Fibroblast of skin of left quadriceps (primary cell): ENCODE results near the gene SYNM.
"Not testable (repeated sequence)": the region's sequence is repeated elsewhere in the genome, so short reads cannot be mapped to it uniquely, and the experiment has no call there.

Experiments used
- DNase-seq, 2 experiments: peaks; one replicate each; pipeline ENCODE4 v3.0.0-alpha.2; 2013; ENCODE audit warnings: low read depth in 2 of 2

Gene SYNM

GRCh38 chr15:99105514-99106341 lies 848 bp downstream of the SYNM start:
- peak; percentile 26 to 38 for DNase-seq

- no peak for DNase-seq
These were observed 1.7 kb downstream of the SYNM start for GRCh38 chr15:99106417-99107220.

DNA sequence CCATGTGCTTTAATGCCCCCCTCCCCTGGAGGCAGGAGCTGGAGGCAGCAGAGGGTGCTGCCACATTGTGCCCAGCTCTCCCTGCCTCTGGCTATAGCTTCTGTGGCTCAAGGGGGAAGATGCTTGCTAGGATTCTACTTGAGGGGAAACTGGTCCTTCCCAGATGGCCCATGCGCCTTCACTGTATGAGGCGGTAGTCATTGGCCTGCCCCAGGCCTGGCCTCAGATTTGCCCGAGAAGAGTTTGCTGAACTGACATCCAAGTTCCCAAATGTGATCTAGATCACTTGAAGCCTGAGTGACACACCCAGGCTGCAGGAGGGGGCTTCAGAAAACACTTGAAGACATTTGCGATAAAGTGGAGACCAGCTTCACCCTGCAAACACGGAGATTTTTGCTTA lies 4.1 kb downstream of the SYNM start:
- no peak for DNase-seq

DNA sequence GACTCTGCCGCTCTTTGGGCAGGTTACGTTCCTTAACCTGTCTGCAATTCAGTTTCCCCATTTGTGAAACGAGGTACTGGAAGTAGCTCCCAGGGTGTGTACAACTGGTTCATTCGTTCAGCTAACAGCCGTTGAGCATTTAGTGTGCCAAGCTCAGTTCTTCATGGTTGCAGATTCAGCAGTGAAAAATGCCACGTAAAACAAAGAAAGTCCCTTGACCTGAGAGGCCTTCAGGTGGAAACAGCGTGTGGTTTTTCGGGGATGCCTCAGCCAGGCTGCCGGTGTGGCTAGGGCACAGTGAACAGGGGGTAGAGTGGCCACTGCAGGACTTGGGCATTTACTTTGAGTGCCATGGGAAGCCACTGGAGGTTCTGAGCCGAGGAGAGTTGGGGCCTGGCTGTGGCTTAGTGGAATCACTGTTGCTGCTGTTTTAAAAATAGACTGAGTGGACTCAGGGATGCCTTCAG lies 4.7 kb downstream of the SYNM start:
- DNase-seq: no peak

DNA sequence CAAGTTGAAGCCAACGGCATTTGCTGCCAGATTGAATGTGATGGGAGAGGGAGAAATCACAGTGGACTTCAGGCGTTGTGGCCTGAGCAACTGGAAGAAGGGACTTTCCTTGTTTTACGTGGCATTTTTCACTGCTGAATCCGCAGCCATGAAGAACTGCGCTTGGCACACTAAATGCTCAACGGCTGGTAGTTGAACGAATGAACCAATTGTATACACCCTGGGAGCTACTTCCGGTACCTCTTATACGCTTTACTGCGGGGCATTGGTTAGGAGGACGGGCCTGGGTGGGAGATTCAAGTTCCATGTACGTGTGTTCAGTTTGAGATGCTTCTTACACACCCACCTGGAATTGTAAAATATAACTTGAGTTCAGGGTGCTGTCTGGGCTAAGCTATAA lies 5.2 kb downstream of the SYNM start:
- no peak for DNase-seq

DNA sequence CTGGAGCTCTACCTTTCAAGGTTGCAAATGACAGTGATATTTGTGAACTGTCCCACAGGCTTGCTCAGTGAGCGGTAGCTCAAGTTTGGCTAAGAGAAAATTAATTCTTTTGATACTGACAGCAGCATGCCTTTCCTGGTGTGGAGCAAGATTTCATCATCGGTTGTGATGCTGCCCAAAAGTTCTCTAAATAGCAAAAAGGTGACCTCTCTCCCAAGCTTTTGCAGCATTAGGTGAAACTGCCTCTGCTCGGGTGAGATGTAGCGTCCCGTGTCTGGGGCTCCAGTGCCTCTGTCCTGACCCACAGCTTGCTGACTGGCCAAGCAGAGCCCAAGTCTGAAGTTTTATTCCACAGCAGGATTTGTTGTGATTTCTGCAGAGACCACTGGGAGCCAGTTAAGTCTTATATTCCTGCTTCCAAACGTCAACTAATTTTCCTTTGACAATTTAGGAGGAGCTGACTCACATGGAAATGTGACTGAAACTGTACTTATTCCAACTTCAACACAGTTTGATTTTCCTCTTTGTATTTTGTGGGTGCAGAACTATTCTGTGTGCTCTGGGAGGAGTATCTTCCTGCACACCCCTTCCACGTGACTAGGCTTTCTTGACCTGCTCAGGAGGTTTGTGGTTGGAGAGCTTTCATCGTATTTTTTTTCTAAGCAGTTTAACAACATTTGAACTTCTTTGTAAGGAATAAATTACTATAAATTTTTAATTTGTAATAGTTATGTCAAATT lies 5.9 kb downstream of the SYNM start:
- peak; percentile 8 to 11 for DNase-seq

DNA sequence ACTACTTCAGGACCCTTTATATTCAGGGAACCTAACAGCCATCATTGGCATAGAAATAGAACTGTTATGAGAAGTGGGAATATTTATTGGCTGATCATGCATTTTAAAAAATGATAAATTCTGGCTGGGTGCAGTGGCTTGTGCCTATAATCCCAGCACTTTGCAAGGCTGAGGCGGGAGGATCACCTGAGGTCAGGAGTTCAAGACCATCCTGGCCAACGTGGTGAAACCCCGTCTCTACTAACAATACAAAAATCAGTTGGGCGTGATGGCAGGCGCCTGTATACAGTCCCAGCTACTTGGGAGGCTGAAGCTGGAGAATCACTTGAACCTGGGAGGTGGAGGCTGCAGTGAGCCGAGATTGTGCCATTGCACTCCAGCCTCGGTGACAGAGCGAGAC lies 6.8 kb downstream of the SYNM start:
- not testable (repeated sequence) for DNase-seq

DNA sequence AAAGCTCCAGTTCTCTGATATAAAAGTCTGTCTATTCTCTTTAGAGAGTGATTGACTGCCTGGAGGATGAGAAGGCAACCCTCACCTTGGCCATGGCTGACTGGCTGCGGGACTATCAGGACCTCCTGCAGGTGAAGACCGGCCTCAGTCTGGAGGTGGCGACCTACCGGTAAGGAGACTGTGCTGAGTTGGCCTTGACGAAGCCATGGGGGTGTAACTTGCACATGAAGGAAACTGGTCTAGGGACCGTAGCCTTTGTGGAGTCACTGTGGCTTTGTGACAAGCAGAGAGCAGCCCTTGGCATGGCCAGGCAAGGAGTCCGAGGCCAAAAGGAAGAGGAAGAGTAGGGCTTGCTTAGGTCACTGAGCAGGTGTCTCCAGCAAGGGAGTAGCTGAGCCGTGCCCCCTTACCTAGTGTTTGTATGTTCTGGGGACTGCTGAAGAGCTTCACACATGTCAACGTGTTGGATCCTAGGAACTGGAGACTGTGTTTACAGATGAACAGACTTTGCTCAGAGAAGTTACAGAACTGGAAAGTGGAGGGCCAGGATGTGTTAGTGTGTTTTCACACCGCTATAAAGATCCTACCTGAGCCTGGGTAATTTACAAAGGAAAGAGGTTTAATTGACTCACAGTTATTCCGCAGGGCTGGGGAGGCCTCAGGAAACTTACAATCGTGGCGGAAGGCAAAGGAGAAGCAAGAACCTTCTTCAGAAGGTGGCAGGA lies 8.8 kb downstream of the SYNM start:
- DNase-seq: no peak

GRCh38 chr15:99114511-99115299 lies 9.8 kb downstream of the SYNM start:
- no peak for DNase-seq

GRCh38 chr15:99115300-99116215 lies 10.7 kb downstream of the SYNM start:
- no peak for DNase-seq

GRCh38 chr15:99117111-99117510 lies 12.2 kb downstream of the SYNM start:
- no peak for DNase-seq

GRCh38 chr15:99117563-99118257 lies 12.8 kb downstream of the SYNM start:
- no peak for DNase-seq

- DNase-seq: no peak
These were observed 13.4 kb downstream of the SYNM start for GRCh38 chr15:99118258-99118632.

GRCh38 chr15:99118801-99119546 lies 14.1 kb downstream of the SYNM start:
- no peak for DNase-seq

DNA sequence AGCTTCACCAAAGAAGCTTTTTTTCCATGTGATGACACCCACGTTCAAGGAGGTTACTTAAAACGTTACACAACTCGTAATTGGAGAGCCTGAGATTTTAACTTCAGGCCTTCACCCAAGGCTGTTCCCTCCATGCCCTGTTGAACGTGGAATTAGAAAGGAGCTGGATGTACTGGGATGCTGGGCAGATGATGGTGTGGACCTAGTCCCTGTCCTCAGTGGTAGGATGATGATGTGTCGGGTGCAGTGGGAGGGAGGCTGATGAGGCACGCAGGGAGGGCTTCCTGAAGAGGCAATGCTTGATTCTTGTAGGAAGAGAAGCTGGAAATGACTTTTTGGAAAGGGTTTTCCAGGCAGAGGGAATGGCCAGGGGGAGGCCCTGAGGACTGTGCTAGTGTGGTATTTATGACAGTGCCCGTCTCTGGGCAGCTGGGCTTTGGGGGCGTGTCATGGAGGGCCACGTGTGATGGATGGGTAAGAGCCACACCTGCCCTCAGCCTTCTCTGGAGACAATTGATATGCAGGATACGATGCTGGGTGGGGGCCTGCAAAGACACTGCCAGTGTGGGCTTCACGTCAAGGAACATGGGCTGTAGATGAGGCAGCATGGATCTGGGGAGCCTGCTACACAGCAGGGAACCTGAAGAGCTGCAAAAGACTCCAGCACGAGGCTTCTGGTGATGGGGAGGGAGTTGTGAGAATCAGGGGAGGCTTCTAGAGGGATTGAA lies 15.3 kb downstream of the SYNM start:
- no peak for DNase-seq

GRCh38 chr15:99121207-99121606 lies 16.3 kb downstream of the SYNM start:
- DNase-seq: no peak

DNA sequence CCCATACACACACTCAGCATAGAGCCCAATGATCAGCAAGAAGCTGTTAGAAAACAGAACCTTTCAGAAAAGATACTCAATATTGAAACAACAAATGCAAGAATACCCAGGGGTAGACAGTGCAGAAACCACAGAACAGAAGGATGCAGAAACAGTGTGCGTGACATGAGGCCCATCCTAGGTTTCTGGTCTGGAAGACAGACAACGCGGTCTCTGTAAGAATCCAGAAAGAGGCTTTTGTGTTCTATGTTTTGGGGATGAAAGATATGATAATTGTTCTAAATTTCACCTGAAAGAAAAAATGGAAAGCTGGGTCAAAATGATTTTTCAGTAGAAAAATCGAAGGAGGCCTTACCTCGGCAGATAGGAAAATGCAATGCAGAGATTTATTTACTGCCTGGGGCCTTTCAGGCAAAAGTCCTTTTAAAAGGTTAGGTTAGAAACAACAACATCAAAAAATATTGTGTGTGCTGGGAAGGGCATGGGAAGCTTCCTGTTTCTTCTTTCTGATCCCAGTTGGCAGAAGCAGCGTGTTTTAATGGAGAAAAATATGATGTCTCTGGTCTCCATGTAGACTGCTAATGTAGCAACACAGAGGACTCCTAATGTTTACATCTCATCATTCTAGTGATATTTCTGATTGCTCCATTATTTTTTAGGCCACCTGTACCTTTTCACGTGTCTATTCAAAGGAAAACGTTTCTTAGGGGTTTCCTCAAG lies 17.0 kb downstream of the SYNM start:
- no peak for DNase-seq
